ENCODE results near the gene TBX3. TPM values are rescaled to one million over a fixed set of nuclear protein-coding genes. Genes with fewer than 3 reads are reported as not detected.

Gene TBX3
- polyA plus RNA-seq, 1 donor from 2014 or later: not detected

DNA sequence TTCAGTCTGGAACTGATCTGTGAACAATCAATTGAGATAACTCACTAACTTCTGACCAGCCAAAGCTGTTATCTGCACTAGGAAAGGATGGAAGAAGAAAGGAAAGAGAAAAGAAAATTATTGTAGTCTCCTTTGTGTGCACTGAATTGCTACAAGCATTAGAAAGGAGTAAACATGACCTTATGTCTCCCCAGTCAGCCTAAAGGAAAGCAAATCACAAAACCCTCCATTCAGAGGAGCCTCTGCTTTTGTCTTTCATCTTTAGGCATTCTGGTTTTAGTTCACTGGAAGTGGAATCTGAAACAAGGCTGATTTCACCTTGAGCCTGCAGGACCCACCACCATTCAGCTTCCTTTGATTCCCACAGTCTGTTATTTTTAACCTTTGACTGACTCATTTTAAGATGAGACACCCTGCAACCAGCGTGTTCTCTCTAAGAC is 26.0 kb downstream of the TBX3 start:
- Histone ChIP-seq H3F3A (ENCODE audit: insufficient read depth, low read length, poor library complexity, severe bottlenecking) (no peaks in the 10 kb centered on the region), H3K9me3 (ENCODE audit: low read length) (no peaks in the 10 kb centered on the region), H3K4me2 (ENCODE audit: low read length) (no peak overlapping the region), H4K20me1 (ENCODE audit: insufficient read depth) (no peaks in the 10 kb centered on the region), H3K4me3 (ENCODE audit: low read length) (no peak overlapping the region), H3K36me3 (ENCODE audit: insufficient read depth, low read length) (no peaks in the 10 kb centered on the region), H3K9ac (ENCODE audit: low read length) (no peak overlapping the region), H3K9me2 (ENCODE audit: insufficient read depth, low read length) (no peaks in the 10 kb centered on the region), H3K27ac (ENCODE audit: low read length) (no peak overlapping the region), H3K79me2 (replicated peaks; ENCODE audit: insufficient read depth, low read length) (no peaks in the 10 kb centered on the region), H3K27me3 (ENCODE audit: insufficient read depth, low read depth, low read length) (peaks cover 20% of the 10 kb centered on the region), H2AFZ (ENCODE audit: low read depth, low read length) (no peak overlapping the region)
- no peak for TF ChIP-seq SMC3 (conservative IDR thresholded peaks at IDR 0.05; ENCODE audit: poor library complexity)
- no peak for TF ChIP-seq EP300 (conservative IDR thresholded peaks at IDR 0.05; ENCODE audit: poor library complexity, severe bottlenecking)
- TF ChIP-seq, protein P1, sequence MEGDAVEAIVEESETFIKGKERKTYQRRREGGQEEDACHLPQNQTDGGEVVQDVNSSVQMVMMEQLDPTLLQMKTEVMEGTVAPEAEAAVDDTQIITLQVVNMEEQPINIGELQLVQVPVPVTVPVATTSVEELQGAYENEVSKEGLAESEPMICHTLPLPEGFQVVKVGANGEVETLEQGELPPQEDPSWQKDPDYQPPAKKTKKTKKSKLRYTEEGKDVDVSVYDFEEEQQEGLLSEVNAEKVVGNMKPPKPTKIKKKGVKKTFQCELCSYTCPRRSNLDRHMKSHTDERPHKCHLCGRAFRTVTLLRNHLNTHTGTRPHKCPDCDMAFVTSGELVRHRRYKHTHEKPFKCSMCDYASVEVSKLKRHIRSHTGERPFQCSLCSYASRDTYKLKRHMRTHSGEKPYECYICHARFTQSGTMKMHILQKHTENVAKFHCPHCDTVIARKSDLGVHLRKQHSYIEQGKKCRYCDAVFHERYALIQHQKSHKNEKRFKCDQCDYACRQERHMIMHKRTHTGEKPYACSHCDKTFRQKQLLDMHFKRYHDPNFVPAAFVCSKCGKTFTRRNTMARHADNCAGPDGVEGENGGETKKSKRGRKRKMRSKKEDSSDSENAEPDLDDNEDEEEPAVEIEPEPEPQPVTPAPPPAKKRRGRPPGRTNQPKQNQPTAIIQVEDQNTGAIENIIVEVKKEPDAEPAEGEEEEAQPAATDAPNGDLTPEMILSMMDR (IDR thresholded peaks at IDR 0.05; ENCODE audit: poor library complexity, severe bottlenecking): no peak
- no peak for TF ChIP-seq EZH2 (IDR thresholded peaks at IDR 0.05; ENCODE audit: borderline replicate concordance, insufficient read depth, low read length, poor library complexity, severe bottlenecking)
- no peak for TF ChIP-seq RAD21 (conservative IDR thresholded peaks at IDR 0.05)
- TF ChIP-seq, protein P2, sequence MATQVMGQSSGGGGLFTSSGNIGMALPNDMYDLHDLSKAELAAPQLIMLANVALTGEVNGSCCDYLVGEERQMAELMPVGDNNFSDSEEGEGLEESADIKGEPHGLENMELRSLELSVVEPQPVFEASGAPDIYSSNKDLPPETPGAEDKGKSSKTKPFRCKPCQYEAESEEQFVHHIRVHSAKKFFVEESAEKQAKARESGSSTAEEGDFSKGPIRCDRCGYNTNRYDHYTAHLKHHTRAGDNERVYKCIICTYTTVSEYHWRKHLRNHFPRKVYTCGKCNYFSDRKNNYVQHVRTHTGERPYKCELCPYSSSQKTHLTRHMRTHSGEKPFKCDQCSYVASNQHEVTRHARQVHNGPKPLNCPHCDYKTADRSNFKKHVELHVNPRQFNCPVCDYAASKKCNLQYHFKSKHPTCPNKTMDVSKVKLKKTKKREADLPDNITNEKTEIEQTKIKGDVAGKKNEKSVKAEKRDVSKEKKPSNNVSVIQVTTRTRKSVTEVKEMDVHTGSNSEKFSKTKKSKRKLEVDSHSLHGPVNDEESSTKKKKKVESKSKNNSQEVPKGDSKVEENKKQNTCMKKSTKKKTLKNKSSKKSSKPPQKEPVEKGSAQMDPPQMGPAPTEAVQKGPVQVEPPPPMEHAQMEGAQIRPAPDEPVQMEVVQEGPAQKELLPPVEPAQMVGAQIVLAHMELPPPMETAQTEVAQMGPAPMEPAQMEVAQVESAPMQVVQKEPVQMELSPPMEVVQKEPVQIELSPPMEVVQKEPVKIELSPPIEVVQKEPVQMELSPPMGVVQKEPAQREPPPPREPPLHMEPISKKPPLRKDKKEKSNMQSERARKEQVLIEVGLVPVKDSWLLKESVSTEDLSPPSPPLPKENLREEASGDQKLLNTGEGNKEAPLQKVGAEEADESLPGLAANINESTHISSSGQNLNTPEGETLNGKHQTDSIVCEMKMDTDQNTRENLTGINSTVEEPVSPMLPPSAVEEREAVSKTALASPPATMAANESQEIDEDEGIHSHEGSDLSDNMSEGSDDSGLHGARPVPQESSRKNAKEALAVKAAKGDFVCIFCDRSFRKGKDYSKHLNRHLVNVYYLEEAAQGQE (IDR thresholded peaks at IDR 0.05; ENCODE audit: borderline replicate concordance): no peak
- TF ChIP-seq POLR2AphosphoS5 (IDR thresholded peaks at IDR 0.05): no peak
- no peak for TF ChIP-seq TAF1 (IDR thresholded peaks at IDR 0.05; ENCODE audit: low read depth)
- no peak for TF ChIP-seq MXI1 (conservative IDR thresholded peaks at IDR 0.05; ENCODE audit: poor library complexity, severe bottlenecking)

DNA sequence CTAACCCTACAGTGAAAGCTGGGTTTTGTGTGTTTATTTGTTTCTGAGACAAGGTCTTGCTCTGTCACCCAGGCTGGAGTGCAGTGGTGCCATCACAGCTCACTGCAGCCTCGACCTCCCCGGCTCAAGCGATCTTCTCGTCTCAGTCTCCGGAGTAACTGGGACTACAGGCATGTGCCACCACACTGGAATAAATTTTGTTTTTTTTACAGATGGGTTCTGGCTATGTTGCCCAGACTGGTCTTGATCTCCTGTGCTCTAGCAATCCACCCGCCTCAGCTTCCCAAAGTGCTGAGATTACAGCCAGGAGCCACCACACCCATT is 26.4 kb downstream of the TBX3 start:
- Histone ChIP-seq H4K20me1 (ENCODE audit: insufficient read depth) (no peaks in the 10 kb centered on the region), H3K9me2 (ENCODE audit: insufficient read depth, low read length) (no peaks in the 10 kb centered on the region), H2AFZ (ENCODE audit: low read depth, low read length) (no peak overlapping the region), H3K9ac (ENCODE audit: low read length) (no peak overlapping the region), H3K4me3 (ENCODE audit: low read length) (no peak overlapping the region), H3K27ac (ENCODE audit: low read length) (no peak overlapping the region), H3K4me2 (ENCODE audit: low read length) (no peak overlapping the region), H3K27me3 (ENCODE audit: insufficient read depth, low read depth, low read length) (peaks cover 16% of the 10 kb centered on the region), H3K9me3 (ENCODE audit: low read length) (no peaks in the 10 kb centered on the region), H3F3A (ENCODE audit: insufficient read depth, low read length, poor library complexity, severe bottlenecking) (no peaks in the 10 kb centered on the region), H3K36me3 (ENCODE audit: insufficient read depth, low read length) (no peaks in the 10 kb centered on the region), H3K79me2 (replicated peaks; ENCODE audit: insufficient read depth, low read length) (no peaks in the 10 kb centered on the region)
- TF ChIP-seq TAF1 (IDR thresholded peaks at IDR 0.05; ENCODE audit: low read depth) (no peak), MXI1 (conservative IDR thresholded peaks at IDR 0.05; ENCODE audit: poor library complexity, severe bottlenecking) (no peak), POLR2AphosphoS5 (IDR thresholded peaks at IDR 0.05) (no peak), SMC3 (conservative IDR thresholded peaks at IDR 0.05; ENCODE audit: poor library complexity) (no peak), EZH2 (IDR thresholded peaks at IDR 0.05; ENCODE audit: borderline replicate concordance, insufficient read depth, low read length, poor library complexity, severe bottlenecking) (no peak), RAD21 (conservative IDR thresholded peaks at IDR 0.05) (no peak), EP300 (conservative IDR thresholded peaks at IDR 0.05; ENCODE audit: poor library complexity, severe bottlenecking) (no peak)
- TF ChIP-seq, protein P2 (IDR thresholded peaks at IDR 0.05; ENCODE audit: borderline replicate concordance): no peak
- TF ChIP-seq, protein P1 (IDR thresholded peaks at IDR 0.05; ENCODE audit: poor library complexity, severe bottlenecking): no peak
